BE2C (cell line): ENCODE results near the gene USP54.

Source experiments
- DNase-seq: peaks from one replicate; pipeline ENCODE4 v3.0.0-alpha.2; 2020
- H3K27me3 ChIP-seq: fragments of 250-450 bp; sonication (Bioruptor Pico); 2 replicates; pipeline ENCODE4 v1.5.1; 2020; ENCODE audit warnings: mild to moderate bottlenecking
- H3K36me3 ChIP-seq: fragments of 250-450 bp; sonication (Bioruptor Pico); 2 replicates; pipeline ENCODE4 v1.5.1; 2020; ENCODE audit warnings: mild to moderate bottlenecking
- H3K4me1 ChIP-seq: fragments of 250-450 bp; sonication (Bioruptor Pico); 2 replicates; pipeline ENCODE4 v1.5.1; 2020
- H3K4me3 ChIP-seq: 2 replicates; pipeline ENCODE4 v1.5.1; 2011; ENCODE audit warnings: low read depth, low read length
- H3K9me3 ChIP-seq: fragments of 250-450 bp; sonication (Bioruptor Pico); 2 replicates; pipeline ENCODE4 v1.5.1; 2020
- CTCF ChIP-seq: IDR thresholded peaks from 2 replicates; pipeline ENCODE4 v1.5.1; 2012; ENCODE audit warnings: mild to moderate bottlenecking, low read depth, low read length

USP54 gene

DNA sequence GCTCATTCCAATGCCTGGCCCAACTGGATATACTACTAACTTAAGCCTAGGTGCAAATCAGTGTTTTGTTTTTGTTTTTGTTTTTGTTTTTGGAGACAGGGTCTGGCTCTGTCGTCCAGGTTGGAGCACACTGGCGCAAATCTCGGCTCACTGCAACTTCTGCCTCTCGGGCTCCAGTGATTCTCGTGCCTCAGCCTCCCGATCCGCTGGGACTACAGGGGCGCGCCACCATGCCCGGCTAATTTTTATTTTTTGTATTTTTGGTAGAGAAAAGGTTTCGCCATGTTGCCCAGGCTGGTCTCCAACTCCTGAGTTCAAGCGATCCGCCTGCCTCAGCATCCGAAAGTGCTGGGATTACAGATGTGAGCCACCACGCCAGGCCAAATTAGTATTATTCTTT is 96.9 kb downstream of the USP54 start:
- Histone ChIP-seq H3K4me3 (no peak overlapping the region; the same call in none of the 2 replicates), H3K36me3 (no peaks in the 10 kb centered on the region; the same call in 1 of the 2 replicates), H3K27me3 (no peaks in the 10 kb centered on the region), H3K4me1 (no peaks in the 10 kb centered on the region), H3K9me3 (no peaks in the 10 kb centered on the region)
- TF ChIP-seq CTCF, result no peak
- no peak for DNase-seq

DNA sequence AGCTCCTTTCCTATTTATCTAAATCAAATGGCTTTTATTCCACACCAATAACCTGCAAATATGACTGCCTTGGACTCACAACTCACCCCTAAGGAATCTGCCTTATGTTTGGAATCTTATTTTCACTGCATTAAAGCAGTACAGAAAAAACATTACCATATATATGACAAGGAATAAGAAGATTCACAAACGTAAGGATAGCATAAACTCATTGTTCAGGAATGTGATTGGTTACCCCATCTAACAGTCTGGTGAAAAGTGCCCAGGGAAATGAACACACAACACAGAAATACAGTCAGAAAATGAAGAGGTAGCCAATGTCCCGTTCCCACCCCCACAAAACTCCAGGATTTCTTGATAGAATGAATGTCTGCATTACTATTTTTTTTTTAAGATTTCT is 97.4 kb downstream of the USP54 start:
- TF ChIP-seq CTCF, result no peak
- H3K4me3 ChIP-seq, result no peak overlapping the region

DNA sequence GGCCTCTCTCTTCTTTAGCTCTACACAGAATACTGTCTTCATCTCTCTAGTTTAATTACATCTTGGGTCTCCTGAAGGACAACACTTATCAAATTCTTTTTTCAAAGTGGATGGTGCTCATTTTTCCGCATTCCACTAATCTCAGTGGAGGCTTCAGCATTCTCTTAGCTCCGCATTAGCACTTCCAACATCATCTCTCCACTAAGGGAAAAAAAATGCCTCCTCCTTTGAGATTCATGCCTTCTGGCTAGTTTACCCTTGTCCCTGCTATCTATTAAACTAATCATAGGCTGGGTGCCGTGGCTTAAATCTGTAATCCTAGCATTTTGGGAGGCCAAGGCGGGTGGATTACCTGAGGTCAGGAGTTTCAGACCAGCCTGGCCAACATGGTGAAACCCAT is 104.5 kb downstream of the USP54 start:
- H3K27me3 ChIP-seq, result no peaks in the 10 kb centered on the region
- H3K4me3 ChIP-seq, result no peak overlapping the region
- no peak for DNase-seq
- 0 out of 2 replicates have a peak, but pooled peaks cover 2% of the 10 kb centered on the region for H3K36me3 ChIP-seq
- H3K4me1 ChIP-seq, result no peaks in the 10 kb centered on the region
- no peak for TF ChIP-seq CTCF
- H3K9me3 ChIP-seq, result no peaks in the 10 kb centered on the region

More for the DNA sequence above, 97.4 kb downstream of the USP54 start:
- Histone ChIP-seq H3K27me3 (no peaks in the 10 kb centered on the region), H3K4me1 (no peaks in the 10 kb centered on the region), H3K36me3 (no peaks in the 10 kb centered on the region; the same call in 1 of the 2 replicates), H3K9me3 (no peaks in the 10 kb centered on the region)
- DNase-seq, result no peak

DNA sequence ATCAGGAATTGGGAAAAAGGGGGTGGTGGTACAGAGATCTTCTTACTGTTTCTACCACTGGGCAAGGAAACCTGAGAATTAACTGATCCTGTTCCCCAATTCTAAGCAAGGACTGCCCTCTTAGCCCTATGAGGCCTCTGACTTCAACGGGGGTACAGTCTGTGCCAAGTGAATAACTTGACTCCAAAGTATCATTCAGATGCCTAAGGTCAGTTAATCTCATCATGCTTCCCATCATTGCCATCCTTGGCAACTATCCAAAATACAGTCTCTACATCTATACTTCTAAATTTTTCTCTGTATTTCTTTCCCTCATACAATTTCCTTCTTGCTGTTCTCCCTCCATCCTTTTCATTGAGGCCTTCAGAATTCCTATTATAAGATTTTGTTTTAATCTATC is 105.8 kb downstream of the USP54 start:
- no peak for DNase-seq
- 0 out of 2 replicates have a peak, but pooled peaks cover 2% of the 10 kb centered on the region for H3K36me3 ChIP-seq
- no peak for TF ChIP-seq CTCF
- no peaks in the 10 kb centered on the region for H3K9me3 ChIP-seq
- H3K4me1 ChIP-seq, result no peaks in the 10 kb centered on the region
- H3K27me3 ChIP-seq, result no peaks in the 10 kb centered on the region
- H3K4me3 ChIP-seq, result no peak overlapping the region

GRCh38 chr10:73480158-73480557 is 111.0 kb downstream of the USP54 start:
- Histone ChIP-seq H3K36me3 (peaks cover 18% of the 10 kb centered on the region), H3K4me1 (no peaks in the 10 kb centered on the region), H3K9me3 (no peaks in the 10 kb centered on the region), H3K27me3 (no peaks in the 10 kb centered on the region), H3K4me3 (no peak overlapping the region)
- no peak for TF ChIP-seq CTCF
- DNase-seq, result no peak

- no peak for DNase-seq
- Histone ChIP-seq H3K4me1 (no peaks in the 10 kb centered on the region), H3K36me3 (peaks cover 19% of the 10 kb centered on the region), H3K27me3 (no peaks in the 10 kb centered on the region), H3K4me3 (no peak overlapping the region), H3K9me3 (no peaks in the 10 kb centered on the region)
- TF ChIP-seq CTCF, result no peak
Observed at GRCh38 chr10:73478636-73479035, 112.5 kb downstream of the USP54 start.
